ENCODE measurements around the gene BECN2. TPM values are rescaled to one million over a fixed set of nuclear protein-coding genes. Genes with fewer than 3 reads are reported as not detected.

Gene BECN2
- total RNA-seq, 2 donors from 2014 or later = not detected

GRCh38 chr1:241944300-241944699 is 13.3 kb upstream of the BECN2 start:
- no peaks in the 10 kb centered on the region for H3K27me3 ChIP-seq (ENCODE audit: control insufficient read depth, insufficient read depth, low read length, poor library complexity, severe bottlenecking)
- H3K27ac Mint-ChIP-seq = no peak overlapping the region
- H3K27me3 Mint-ChIP-seq (ENCODE audit: insufficient read depth) = no peaks in the 10 kb centered on the region
- no peaks in the 10 kb centered on the region for H3K36me3 Mint-ChIP-seq (ENCODE audit: low read depth)
- no peaks in the 10 kb centered on the region for H3K4me1 Mint-ChIP-seq
- no peaks in the 10 kb centered on the region for H3K4me1 ChIP-seq (ENCODE audit: control insufficient read depth, insufficient read depth, low read length)
- no peaks in the 10 kb centered on the region for H3K36me3 ChIP-seq (ENCODE audit: control insufficient read depth, insufficient read depth, low read length)
- peaks cover under 1% of the 10 kb centered on the region for H3K9me3 ChIP-seq (ENCODE audit: control insufficient read depth, low read length)
- no peak overlapping the region for H3K4me3 ChIP-seq (ENCODE audit: low read length)
- TF ChIP-seq CTCF (conservative IDR thresholded peaks at IDR 0.05) = no peak
- peaks cover 6% of the 10 kb centered on the region for H3K9me3 Mint-ChIP-seq
- H3K4me3 Mint-ChIP-seq = no peak overlapping the region
- no peak overlapping the region for H3K9ac ChIP-seq (ENCODE audit: extremely low read depth, low read length, poor library complexity, severe bottlenecking)
- H3K27ac ChIP-seq (ENCODE audit: low read depth, low read length) = no peak overlapping the region
- DNase-seq = no peak
- 91 to 100% methylated on average over 2 to 5 of the region's 5 CpGs for WGBS, 2 experiments (ENCODE audit: insufficient coverage in 1 of 2, insufficient read length in 1 of 2)

GRCh38 chr1:241947354-241947753 is 10.2 kb upstream of the BECN2 start:
- no peak for TF ChIP-seq CTCF (conservative IDR thresholded peaks at IDR 0.05)
- Histone ChIP-seq H3K27me3 (ENCODE audit: control insufficient read depth, insufficient read depth, low read length, poor library complexity, severe bottlenecking) (no peaks in the 10 kb centered on the region), H3K36me3 (ENCODE audit: control insufficient read depth, insufficient read depth, low read length) (no peaks in the 10 kb centered on the region), H3K9ac (ENCODE audit: extremely low read depth, low read length, poor library complexity, severe bottlenecking) (no peak overlapping the region), H3K9me3 (ENCODE audit: control insufficient read depth, low read length) (no peaks in the 10 kb centered on the region), H3K4me1 (ENCODE audit: control insufficient read depth, insufficient read depth, low read length) (no peaks in the 10 kb centered on the region), H3K4me3 (ENCODE audit: low read length) (no peak overlapping the region), H3K27ac (ENCODE audit: low read depth, low read length) (no peak overlapping the region)
- WGBS, 2 experiments (ENCODE audit: insufficient coverage in 1 of 2, insufficient read length in 1 of 2) = 84 to 91% methylated on average over 3 to 6 of the region's 6 CpGs
- no peaks in the 10 kb centered on the region for H3K4me1 Mint-ChIP-seq
- H3K9me3 Mint-ChIP-seq = no peaks in the 10 kb centered on the region
- no peak for DNase-seq
- H3K36me3 Mint-ChIP-seq (ENCODE audit: low read depth) = no peaks in the 10 kb centered on the region
- no peak overlapping the region for H3K27ac Mint-ChIP-seq
- no peak overlapping the region for H3K4me3 Mint-ChIP-seq
- no peaks in the 10 kb centered on the region for H3K27me3 Mint-ChIP-seq (ENCODE audit: insufficient read depth)

GRCh38 chr1:241950390-241950789 is 7.2 kb upstream of the BECN2 start:
- no peak for DNase-seq
- Mint-ChIP-seq H3K9me3 (no peaks in the 10 kb centered on the region), H3K4me3 (no peak overlapping the region), H3K4me1 (no peaks in the 10 kb centered on the region), H3K36me3 (ENCODE audit: low read depth) (no peaks in the 10 kb centered on the region), H3K27me3 (ENCODE audit: insufficient read depth) (no peaks in the 10 kb centered on the region), H3K27ac (no peak overlapping the region)
- Histone ChIP-seq H3K27me3 (ENCODE audit: control insufficient read depth, insufficient read depth, low read length, poor library complexity, severe bottlenecking) (no peaks in the 10 kb centered on the region), H3K36me3 (ENCODE audit: control insufficient read depth, insufficient read depth, low read length) (no peaks in the 10 kb centered on the region), H3K9ac (ENCODE audit: extremely low read depth, low read length, poor library complexity, severe bottlenecking) (no peak overlapping the region), H3K4me1 (ENCODE audit: control insufficient read depth, insufficient read depth, low read length) (no peaks in the 10 kb centered on the region), H3K4me3 (ENCODE audit: low read length) (no peak overlapping the region), H3K27ac (ENCODE audit: low read depth, low read length) (no peak overlapping the region), H3K9me3 (ENCODE audit: control insufficient read depth, low read length) (no peaks in the 10 kb centered on the region)
- 93 to 100% methylated on average over 4 to 5 of the region's 5 CpGs for WGBS, 2 experiments (ENCODE audit: insufficient coverage in 1 of 2, insufficient read length in 1 of 2)
- TF ChIP-seq CTCF (conservative IDR thresholded peaks at IDR 0.05) = no peak

Data from endodermal cell (in vitro differentiated cells).